ENCODE data around the gene PML.
"Not testable (repeated sequence)": the region's sequence is repeated elsewhere in the genome, so short reads cannot be mapped to it uniquely, and the experiment has no call there.

DNA sequence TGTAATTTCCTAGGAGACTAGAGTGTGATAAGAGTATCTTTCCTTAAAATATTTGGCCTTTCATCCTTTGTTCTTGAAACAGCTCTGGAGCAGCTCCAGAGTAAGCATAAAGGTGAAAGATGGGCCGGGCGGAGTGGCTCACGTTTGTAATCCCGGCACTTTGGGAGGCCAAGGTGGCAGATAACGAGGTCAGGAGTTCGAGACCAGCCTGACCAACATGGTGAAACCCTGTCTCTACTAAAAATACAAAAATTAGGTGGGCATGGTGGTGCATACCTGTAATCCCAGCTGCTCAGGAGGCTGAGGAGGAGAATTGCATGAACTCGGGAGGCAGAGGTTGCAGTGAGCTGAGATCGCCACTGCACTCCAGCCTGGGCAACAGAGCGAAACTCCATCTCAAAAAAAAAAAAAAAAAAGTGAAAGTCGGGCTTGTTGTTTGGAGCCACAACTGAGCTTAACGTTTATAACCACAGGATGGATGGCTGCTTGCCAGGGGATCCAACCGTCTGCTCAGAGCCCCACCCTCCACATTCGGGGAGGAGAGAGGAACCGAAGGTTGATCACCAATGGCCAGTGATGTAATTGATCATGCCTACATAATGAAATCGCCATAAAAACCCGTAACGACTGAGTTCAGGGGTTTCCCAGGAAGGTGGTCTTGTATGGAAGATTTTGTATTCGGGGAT lies 18.9 kb upstream of the PML start:
- TF ChIP-seq, protein P1, sequence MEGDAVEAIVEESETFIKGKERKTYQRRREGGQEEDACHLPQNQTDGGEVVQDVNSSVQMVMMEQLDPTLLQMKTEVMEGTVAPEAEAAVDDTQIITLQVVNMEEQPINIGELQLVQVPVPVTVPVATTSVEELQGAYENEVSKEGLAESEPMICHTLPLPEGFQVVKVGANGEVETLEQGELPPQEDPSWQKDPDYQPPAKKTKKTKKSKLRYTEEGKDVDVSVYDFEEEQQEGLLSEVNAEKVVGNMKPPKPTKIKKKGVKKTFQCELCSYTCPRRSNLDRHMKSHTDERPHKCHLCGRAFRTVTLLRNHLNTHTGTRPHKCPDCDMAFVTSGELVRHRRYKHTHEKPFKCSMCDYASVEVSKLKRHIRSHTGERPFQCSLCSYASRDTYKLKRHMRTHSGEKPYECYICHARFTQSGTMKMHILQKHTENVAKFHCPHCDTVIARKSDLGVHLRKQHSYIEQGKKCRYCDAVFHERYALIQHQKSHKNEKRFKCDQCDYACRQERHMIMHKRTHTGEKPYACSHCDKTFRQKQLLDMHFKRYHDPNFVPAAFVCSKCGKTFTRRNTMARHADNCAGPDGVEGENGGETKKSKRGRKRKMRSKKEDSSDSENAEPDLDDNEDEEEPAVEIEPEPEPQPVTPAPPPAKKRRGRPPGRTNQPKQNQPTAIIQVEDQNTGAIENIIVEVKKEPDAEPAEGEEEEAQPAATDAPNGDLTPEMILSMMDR (conservative IDR thresholded peaks at IDR 0.05; ENCODE audit: low read depth, low read length): not testable (repeated sequence)
- TF ChIP-seq POLR2A (IDR thresholded peaks at IDR 0.05; ENCODE audit: low read depth, low read length): not testable (repeated sequence)

Data from IMR-90 (cell line).